ENCODE results near the gene ZNF487. TPM values are rescaled to one million over a fixed set of nuclear protein-coding genes. Genes with fewer than 3 reads are reported as not detected.
A peak's percentile ranks its signal among the peaks of the same experiment; 100 is the strongest.
"Not testable (repeated sequence)": the region's sequence is repeated elsewhere in the genome, so short reads cannot be mapped to it uniquely, and the experiment has no call there.

Gene ZNF487
- total RNA-seq, 6 donors from 2014 or later = 4.5 to 25.0 (median 11.0) TPM

- peaks cover 53 to 89% (median 85%) of the 10 kb centered on the region in 4 donors for H3K36me3 ChIP-seq
- no peak overlapping the region for H3K27ac ChIP-seq
- peaks cover 16 to 58% (median 31%) of the 10 kb centered on the region in 4 donors for H3K4me1 ChIP-seq
- ATAC-seq (ENCODE audit: low FRiP score in 2 of 2) (peak in 1 of 2 donors; percentile 55), DNase-seq (no peak)
- H3K27me3 ChIP-seq = no peaks in the 10 kb centered on the region
- 69 to 73% methylated on average over 7 of the region's 7 CpGs for WGBS, 2 donors
- no peaks in the 10 kb centered on the region for H3K9me3 ChIP-seq
- H3K4me3 ChIP-seq = no peak overlapping the region
- TF ChIP-seq, protein P1, sequence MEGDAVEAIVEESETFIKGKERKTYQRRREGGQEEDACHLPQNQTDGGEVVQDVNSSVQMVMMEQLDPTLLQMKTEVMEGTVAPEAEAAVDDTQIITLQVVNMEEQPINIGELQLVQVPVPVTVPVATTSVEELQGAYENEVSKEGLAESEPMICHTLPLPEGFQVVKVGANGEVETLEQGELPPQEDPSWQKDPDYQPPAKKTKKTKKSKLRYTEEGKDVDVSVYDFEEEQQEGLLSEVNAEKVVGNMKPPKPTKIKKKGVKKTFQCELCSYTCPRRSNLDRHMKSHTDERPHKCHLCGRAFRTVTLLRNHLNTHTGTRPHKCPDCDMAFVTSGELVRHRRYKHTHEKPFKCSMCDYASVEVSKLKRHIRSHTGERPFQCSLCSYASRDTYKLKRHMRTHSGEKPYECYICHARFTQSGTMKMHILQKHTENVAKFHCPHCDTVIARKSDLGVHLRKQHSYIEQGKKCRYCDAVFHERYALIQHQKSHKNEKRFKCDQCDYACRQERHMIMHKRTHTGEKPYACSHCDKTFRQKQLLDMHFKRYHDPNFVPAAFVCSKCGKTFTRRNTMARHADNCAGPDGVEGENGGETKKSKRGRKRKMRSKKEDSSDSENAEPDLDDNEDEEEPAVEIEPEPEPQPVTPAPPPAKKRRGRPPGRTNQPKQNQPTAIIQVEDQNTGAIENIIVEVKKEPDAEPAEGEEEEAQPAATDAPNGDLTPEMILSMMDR (IDR thresholded peaks at IDR 0.05) = peak in 4 of 6 experiments; percentile 13 to 56 (median 36)
- no peak for TF ChIP-seq POLR2A (IDR thresholded peaks at IDR 0.05)
These were observed 46.2 kb upstream of the ZNF487 start for GRCh38 chr10:43390759-43391158.

- Histone ChIP-seq H3K27ac (no peak overlapping the region), H3K9me3 (no peaks in the 10 kb centered on the region), H3K4me1 (peaks cover 20 to 65% (median 35%) of the 10 kb centered on the region in 4 donors), H3K4me3 (no peak overlapping the region), H3K36me3 (peaks cover 51 to 83% (median 80%) of the 10 kb centered on the region in 4 donors), H3K27me3 (no peaks in the 10 kb centered on the region)
- TF ChIP-seq POLR2AphosphoS5 (IDR thresholded peaks at IDR 0.05) = no peak
- TF ChIP-seq POLR2A (IDR thresholded peaks at IDR 0.05) = no peak
- TF ChIP-seq, protein P1 (IDR thresholded peaks at IDR 0.05) = no peak
- TF ChIP-seq EP300 (IDR thresholded peaks at IDR 0.05) = no peak
- WGBS, 2 donors = 93 to 94% methylated on average over 6 of the region's 6 CpGs
- DNase-seq (no peak), ATAC-seq (ENCODE audit: low FRiP score in 2 of 2) (no peak)
These were observed 45.4 kb upstream of the ZNF487 start for GRCh38 chr10:43391496-43391895.

DNA sequence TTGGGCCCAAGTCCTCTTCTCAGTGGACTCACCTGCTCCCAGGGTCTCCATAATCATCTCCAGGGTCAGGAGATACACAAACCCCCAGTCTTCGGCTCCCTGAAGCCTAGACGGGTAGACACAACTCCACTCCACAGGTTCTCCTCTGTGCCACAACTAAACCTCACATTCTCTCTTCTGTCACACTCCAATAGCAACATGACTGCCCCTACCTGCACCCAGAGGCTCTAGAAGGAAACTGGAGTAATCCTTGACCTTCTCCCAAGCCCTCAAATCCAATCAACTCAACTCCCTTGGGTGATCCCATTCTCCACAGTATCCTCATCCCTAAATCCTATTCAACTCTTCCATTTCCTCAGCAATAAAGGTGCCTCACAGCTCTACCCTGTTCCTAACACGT lies 44.2 kb upstream of the ZNF487 start:
- DNase-seq (no peak), ATAC-seq (ENCODE audit: low FRiP score in 2 of 2) (no peak)
- peaks cover 38 to 71% (median 68%) of the 10 kb centered on the region in 4 donors for H3K36me3 ChIP-seq
- no peaks in the 10 kb centered on the region for H3K27me3 ChIP-seq
- no peaks in the 10 kb centered on the region for H3K9me3 ChIP-seq
- H3K27ac ChIP-seq = peak overlapping the region in 1 of 4 donors; percentile 18
- H3K4me3 ChIP-seq = no peak overlapping the region
- TF ChIP-seq POLR2AphosphoS5 (IDR thresholded peaks at IDR 0.05) (no peak), EP300 (IDR thresholded peaks at IDR 0.05) (no peak), POLR2A (IDR thresholded peaks at IDR 0.05) (no peak)
- TF ChIP-seq, protein P1 (IDR thresholded peaks at IDR 0.05) = no peak
- peaks cover 22 to 68% (median 40%) of the 10 kb centered on the region in 4 donors for H3K4me1 ChIP-seq
- 91 to 93% methylated on average over 3 of the region's 3 CpGs for WGBS, 2 donors

DNA sequence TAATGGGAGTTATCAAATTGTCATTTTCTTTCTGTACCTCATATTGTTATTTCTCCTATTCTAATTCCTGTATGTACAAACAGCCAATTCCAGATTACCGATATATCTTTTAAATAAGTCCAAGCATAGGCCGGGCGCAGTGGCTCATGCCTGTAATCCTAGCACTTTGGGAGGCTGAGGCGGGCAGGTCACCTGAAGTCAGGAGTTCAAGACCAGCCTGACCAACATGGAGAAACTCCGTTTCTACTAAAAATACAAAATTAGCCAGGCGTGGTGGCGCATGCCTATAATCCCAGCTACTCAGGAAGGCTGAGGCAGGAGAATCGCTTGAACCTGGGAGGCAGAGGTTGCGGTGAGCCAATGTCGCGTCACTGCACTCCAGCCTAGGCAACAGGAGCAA lies 43.7 kb upstream of the ZNF487 start:
- 93 to 96% methylated on average over 11 of the region's 11 CpGs for WGBS, 2 donors
- not testable (repeated sequence) for DNase-seq; H3K27me3 ChIP-seq; H3K4me3 ChIP-seq; H3K9me3 ChIP-seq; ATAC-seq (ENCODE audit: low FRiP score in 2 of 2)
- Histone ChIP-seq H3K36me3 (peaks cover 35 to 66% (median 63%) of the 10 kb centered on the region in 4 donors), H3K4me1 (peaks cover 26 to 72% (median 45%) of the 10 kb centered on the region in 4 donors), H3K27ac (peak overlapping the region in 1 of 4 donors; percentile 100)

GRCh38 chr10:43393606-43394360 lies 43.1 kb upstream of the ZNF487 start:
- H3K4me1 ChIP-seq = peaks cover 32 to 78% (median 51%) of the 10 kb centered on the region in 4 donors
- peak overlapping the region; percentile 28 to 100 (median 54) for H3K27ac ChIP-seq
- no peak for DNase-seq
- H3K36me3 ChIP-seq = peaks cover 29 to 60% (median 58%) of the 10 kb centered on the region in 4 donors
- no peaks in the 10 kb centered on the region for H3K9me3 ChIP-seq
- no peaks in the 10 kb centered on the region for H3K27me3 ChIP-seq
- WGBS, 2 donors = 78 to 86% methylated on average over 3 of the region's 3 CpGs
- H3K4me3 ChIP-seq = no peak overlapping the region
- no peak for ATAC-seq (ENCODE audit: low FRiP score in 2 of 2)
- TF ChIP-seq POLR2A (IDR thresholded peaks at IDR 0.05) (no peak), POLR2AphosphoS5 (IDR thresholded peaks at IDR 0.05) (no peak), EP300 (IDR thresholded peaks at IDR 0.05) (no peak)
- TF ChIP-seq, protein P1 (IDR thresholded peaks at IDR 0.05) = no peak

All from upper lobe of left lung (tissue), 6 donors.